SHP77 (cell line): ENCODE data around the gene ST6GALNAC2.
"Not testable (repeated sequence)": the region's sequence is repeated elsewhere in the genome, so short reads cannot be mapped to it uniquely, and the experiment has no call there.

Experiments
- DNase-seq, 2 experiments: peaks; one replicate each; lab custom pipeline; 2025; lab: John Stamatoyannopoulos, UW

ST6GALNAC2 gene

GRCh38 chr17:76528528-76529223 is 57.0 kb downstream of the ST6GALNAC2 start:
- no peak for DNase-seq

- DNase-seq = no peak
Observed at GRCh38 chr17:76528156-76528527, 57.5 kb downstream of the ST6GALNAC2 start.

- DNase-seq = no peak
Observed at GRCh38 chr17:76527430-76528111, 58.1 kb downstream of the ST6GALNAC2 start.

- DNase-seq = not testable (repeated sequence)
Observed at GRCh38 chr17:76527016-76527415, 58.6 kb downstream of the ST6GALNAC2 start.

GRCh38 chr17:76525513-76525833 is 60.2 kb downstream of the ST6GALNAC2 start:
- not testable (repeated sequence) for DNase-seq

- no peak for DNase-seq
Observed at GRCh38 chr17:76524598-76525512, 60.8 kb downstream of the ST6GALNAC2 start.

- peak; percentile 43 to 62 for DNase-seq
Observed at GRCh38 chr17:76523084-76524037, 62.3 kb downstream of the ST6GALNAC2 start.

- not testable (repeated sequence) for DNase-seq
Observed at GRCh38 chr17:76521683-76522082, 64.0 kb downstream of the ST6GALNAC2 start.

- DNase-seq = no peak
Observed at GRCh38 chr17:76521262-76521661, 64.4 kb downstream of the ST6GALNAC2 start.

GRCh38 chr17:76519048-76519966 is 66.4 kb downstream of the ST6GALNAC2 start:
- DNase-seq = no peak

- no peak for DNase-seq
Observed at GRCh38 chr17:76517638-76518038, 68.0 kb downstream of the ST6GALNAC2 start.
